ENCODE data around the gene CELSR1. TPM values are rescaled to one million over a fixed set of nuclear protein-coding genes. Genes with fewer than 3 reads are reported as not detected.

Gene CELSR1
- total RNA-seq, 2 experiments from 2014 or later: 3.7 to 5.2 TPM

DNA sequence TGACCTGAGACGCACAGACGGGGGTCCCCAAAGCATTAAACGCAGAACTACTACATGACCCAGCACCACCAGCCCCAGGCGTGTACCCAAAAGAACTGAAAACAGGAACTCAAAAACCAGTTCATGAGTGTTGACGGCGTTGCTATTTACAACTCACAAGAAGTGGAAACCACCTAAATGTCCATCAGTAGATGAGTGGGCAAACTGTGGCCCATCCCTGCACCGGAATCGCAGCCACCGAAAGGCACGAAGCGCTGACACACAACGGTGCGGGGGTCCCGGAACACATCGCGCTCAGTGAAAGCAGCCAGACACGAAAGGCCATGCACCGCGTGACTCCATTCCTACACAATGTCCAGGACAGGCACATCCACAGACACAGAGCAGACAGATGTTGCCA lies 122.7 kb downstream of the CELSR1 start:
- Histone ChIP-seq H3K9me3 (ENCODE audit: low read length) (no peaks in the 10 kb centered on the region), H3K9me2 (ENCODE audit: insufficient read depth, low read length) (no peaks in the 10 kb centered on the region), H3K27ac (ENCODE audit: low read depth, low read length, poor library complexity, severe bottlenecking) (no peak overlapping the region), H2AFZ (ENCODE audit: low read length) (no peak overlapping the region), H3K79me2 (ENCODE audit: insufficient read depth, low read depth, low read length) (no peaks in the 10 kb centered on the region), H4K20me1 (ENCODE audit: insufficient read depth, low read length) (no peaks in the 10 kb centered on the region), H3K4me1 (ENCODE audit: insufficient read depth, low read length, poor library complexity, severe bottlenecking) (no peaks in the 10 kb centered on the region), H3K4me2 (ENCODE audit: low read length) (no peak overlapping the region), H3K4me3 (ENCODE audit: low read depth, low read length, poor library complexity, severe bottlenecking) (no peak overlapping the region), H3K36me3 (ENCODE audit: insufficient read depth, low read length) (no peaks in the 10 kb centered on the region)
- ChIA-PET POLR2A (no interaction called here), CTCF (ENCODE audit: unreplicated experiment) (no interaction called here)
- no peak for TF ChIP-seq EZH2phosphoT487 (IDR thresholded peaks at IDR 0.05; ENCODE audit: borderline replicate concordance, low read depth, low read length)
- TF ChIP-seq, protein P1, sequence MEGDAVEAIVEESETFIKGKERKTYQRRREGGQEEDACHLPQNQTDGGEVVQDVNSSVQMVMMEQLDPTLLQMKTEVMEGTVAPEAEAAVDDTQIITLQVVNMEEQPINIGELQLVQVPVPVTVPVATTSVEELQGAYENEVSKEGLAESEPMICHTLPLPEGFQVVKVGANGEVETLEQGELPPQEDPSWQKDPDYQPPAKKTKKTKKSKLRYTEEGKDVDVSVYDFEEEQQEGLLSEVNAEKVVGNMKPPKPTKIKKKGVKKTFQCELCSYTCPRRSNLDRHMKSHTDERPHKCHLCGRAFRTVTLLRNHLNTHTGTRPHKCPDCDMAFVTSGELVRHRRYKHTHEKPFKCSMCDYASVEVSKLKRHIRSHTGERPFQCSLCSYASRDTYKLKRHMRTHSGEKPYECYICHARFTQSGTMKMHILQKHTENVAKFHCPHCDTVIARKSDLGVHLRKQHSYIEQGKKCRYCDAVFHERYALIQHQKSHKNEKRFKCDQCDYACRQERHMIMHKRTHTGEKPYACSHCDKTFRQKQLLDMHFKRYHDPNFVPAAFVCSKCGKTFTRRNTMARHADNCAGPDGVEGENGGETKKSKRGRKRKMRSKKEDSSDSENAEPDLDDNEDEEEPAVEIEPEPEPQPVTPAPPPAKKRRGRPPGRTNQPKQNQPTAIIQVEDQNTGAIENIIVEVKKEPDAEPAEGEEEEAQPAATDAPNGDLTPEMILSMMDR (conservative IDR thresholded peaks at IDR 0.05; ENCODE audit: low read length): no peak
- no TSS peak for BruUV-seq (replicated peaks)
- intact Hi-C loops (cut with micrococcal nuclease; ENCODE audit: unreplicated experiment): no loop called here
- DNase-seq (ENCODE audit: low spot score): no peak

DNA sequence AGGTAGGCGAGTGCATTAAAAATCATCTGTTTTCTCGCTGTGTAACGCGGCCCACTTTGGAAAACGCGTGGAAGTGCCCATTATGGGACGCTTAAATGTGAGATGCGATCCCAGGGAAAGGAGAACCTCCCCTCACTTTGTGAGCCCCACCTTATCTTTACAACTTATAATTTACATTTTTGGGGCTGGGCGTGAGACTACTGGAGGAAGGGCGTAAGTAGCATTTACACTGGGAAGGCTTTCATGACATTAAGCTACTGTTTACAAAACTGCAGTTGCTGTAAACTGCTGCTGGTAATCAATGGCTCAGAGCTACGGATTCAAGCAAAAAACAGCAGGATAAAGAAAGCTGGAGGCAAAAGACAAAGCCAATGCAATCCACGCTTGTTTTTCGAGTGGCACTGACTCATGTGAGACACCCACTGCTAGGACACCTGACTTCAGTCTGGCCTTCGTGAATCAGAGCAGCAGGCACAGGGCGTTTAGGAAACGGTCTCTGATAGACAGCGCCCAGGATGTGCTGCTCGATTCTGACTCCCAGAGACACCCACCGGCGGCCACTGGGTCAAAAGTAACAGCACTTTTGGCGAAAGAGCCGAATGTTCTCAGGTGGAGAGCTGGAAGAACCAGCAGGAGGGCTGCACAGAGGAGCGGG lies 123.6 kb downstream of the CELSR1 start:
- CTCF ChIA-PET (ENCODE audit: unreplicated experiment): no interaction called here
- DNase-seq (ENCODE audit: low spot score): no peak
- intact Hi-C loops (cut with micrococcal nuclease; ENCODE audit: unreplicated experiment): no loop called here

DNA sequence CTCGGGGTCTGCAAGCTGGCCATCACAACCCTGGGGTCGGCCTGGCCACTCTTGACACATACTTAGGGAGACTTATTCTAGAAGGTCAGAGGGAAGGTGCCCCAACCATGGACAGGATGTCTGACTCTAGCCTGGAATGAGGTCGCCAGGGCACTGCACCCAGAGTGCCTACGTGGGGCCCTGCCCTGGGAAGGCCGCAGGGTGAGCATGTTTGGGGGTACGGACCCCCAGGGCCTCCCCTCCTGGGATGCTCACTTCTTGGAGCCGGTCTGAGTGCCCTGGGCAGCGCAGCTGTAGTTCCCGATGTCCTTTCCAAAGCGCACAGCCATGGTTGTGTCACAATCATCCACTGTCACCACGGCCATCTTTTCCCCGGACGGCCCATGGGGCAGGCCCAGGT lies 126.1 kb downstream of the CELSR1 start:
- no peak for DNase-seq (ENCODE audit: low spot score)
- ChIA-PET POLR2A (no interaction called here), CTCF (ENCODE audit: unreplicated experiment) (no interaction called here)
- TF ChIP-seq, protein P1 (conservative IDR thresholded peaks at IDR 0.05; ENCODE audit: low read length): no peak
- TF ChIP-seq EZH2phosphoT487 (IDR thresholded peaks at IDR 0.05; ENCODE audit: borderline replicate concordance, low read depth, low read length): no peak
- Histone ChIP-seq H3K27ac (ENCODE audit: low read depth, low read length, poor library complexity, severe bottlenecking) (no peak overlapping the region), H3K9me3 (ENCODE audit: low read length) (no peaks in the 10 kb centered on the region), H3K4me2 (ENCODE audit: low read length) (no peak overlapping the region), H3K36me3 (ENCODE audit: insufficient read depth, low read length) (no peaks in the 10 kb centered on the region), H3K4me3 (ENCODE audit: low read depth, low read length, poor library complexity, severe bottlenecking) (no peak overlapping the region), H3K79me2 (ENCODE audit: insufficient read depth, low read depth, low read length) (no peaks in the 10 kb centered on the region), H3K9me2 (ENCODE audit: insufficient read depth, low read length) (no peaks in the 10 kb centered on the region), H2AFZ (ENCODE audit: low read length) (no peak overlapping the region), H3K4me1 (ENCODE audit: insufficient read depth, low read length, poor library complexity, severe bottlenecking) (no peaks in the 10 kb centered on the region), H4K20me1 (ENCODE audit: insufficient read depth, low read length) (no peaks in the 10 kb centered on the region)
- no TSS peak for BruUV-seq (replicated peaks)
- intact Hi-C loops (cut with micrococcal nuclease; ENCODE audit: unreplicated experiment): no loop called here

More for the DNA sequence above, 123.6 kb downstream of the CELSR1 start:
- POLR2A ChIA-PET: no interaction called here
- H3K9me2 ChIP-seq (ENCODE audit: insufficient read depth, low read length): no peaks in the 10 kb centered on the region
- H4K20me1 ChIP-seq (ENCODE audit: insufficient read depth, low read length): no peaks in the 10 kb centered on the region
- H3K36me3 ChIP-seq (ENCODE audit: insufficient read depth, low read length): no peaks in the 10 kb centered on the region
- H3K4me2 ChIP-seq (ENCODE audit: low read length): no peak overlapping the region
- TF ChIP-seq, protein P1 (conservative IDR thresholded peaks at IDR 0.05; ENCODE audit: low read length): no peak
- no peak for TF ChIP-seq EZH2phosphoT487 (IDR thresholded peaks at IDR 0.05; ENCODE audit: borderline replicate concordance, low read depth, low read length)
- no TSS peak for BruUV-seq (replicated peaks)
- no peaks in the 10 kb centered on the region for H3K4me1 ChIP-seq (ENCODE audit: insufficient read depth, low read length, poor library complexity, severe bottlenecking)
- no peaks in the 10 kb centered on the region for H3K9me3 ChIP-seq (ENCODE audit: low read length)
- H2AFZ ChIP-seq (ENCODE audit: low read length): no peak overlapping the region
- no peak overlapping the region for H3K27ac ChIP-seq (ENCODE audit: low read depth, low read length, poor library complexity, severe bottlenecking)
- H3K79me2 ChIP-seq (ENCODE audit: insufficient read depth, low read depth, low read length): no peaks in the 10 kb centered on the region
- no peak overlapping the region for H3K4me3 ChIP-seq (ENCODE audit: low read depth, low read length, poor library complexity, severe bottlenecking)

All from OCI-LY7 (cell line).